HEK293T (cell line): Measurements from ENCODE around the gene STIM1.

Experiments used
- CTCF ChIA-PET: fragments of 350-600 bp; formaldehyde crosslinking; extraction: SDS; loops from one replicate; lab custom pipeline; 2021; ENCODE audit warnings: antibody characterized with exemption, inconsistent platforms; lab: Yijun Ruan, JAX
- POLR2A ChIA-PET: fragments of 350-600 bp; formaldehyde crosslinking; extraction: SDS; loops from one replicate; lab custom pipeline; 2020; ENCODE audit warnings: antibody characterized with exemption, inconsistent platforms; lab: Yijun Ruan, JAX
- DNase-seq: peaks from one replicate; pipeline ENCODE4 v3.0.0; 2012; ENCODE audit warnings: mixed read lengths; ENCODE audit errors: extremely low spot score
- ARNT ChIP-seq: fragments of 450-650 bp; IDR thresholded peaks from 2 replicates; pipeline ENCODE4 v1.6.1; 2017; ENCODE audit warnings: mild to moderate bottlenecking
- BHLHE40 ChIP-seq: fragments of 450-650 bp; IDR thresholded peaks from 2 replicates; pipeline ENCODE4 v1.6.1; 2016; ENCODE audit warnings: mild to moderate bottlenecking, moderate library complexity, borderline replicate concordance
- CTBP1 ChIP-seq: fragments of 450-650 bp; IDR thresholded peaks from 2 replicates; pipeline ENCODE4 v1.6.1; 2016; ENCODE audit warnings: borderline replicate concordance
- ELF4 ChIP-seq: fragments of 450-650 bp; IDR thresholded peaks from 2 replicates; pipeline ENCODE4 v1.6.1; 2017; ENCODE audit warnings: antibody characterized with exemption
- FOXA1 ChIP-seq: fragments of 450-650 bp; IDR thresholded peaks from 2 replicates; pipeline ENCODE4 v1.6.1; 2016; ENCODE audit warnings: mild to moderate bottlenecking
- FOXK2 ChIP-seq: fragments of 450-650 bp; IDR thresholded peaks from 2 replicates; pipeline ENCODE4 v1.6.1; 2016; ENCODE audit warnings: mild to moderate bottlenecking
- FOXM1 ChIP-seq: fragments of 450-650 bp; IDR thresholded peaks from 2 replicates; pipeline ENCODE4 v1.6.1; 2017; ENCODE audit warnings: mild to moderate bottlenecking, borderline replicate concordance
- HDGF ChIP-seq: fragments of 450-650 bp; IDR thresholded peaks from 2 replicates; pipeline ENCODE4 v1.6.1; 2017; ENCODE audit warnings: antibody characterized with exemption, borderline replicate concordance
- L3MBTL2 ChIP-seq: fragments of 450-650 bp; conservative IDR thresholded peaks from 2 replicates; pipeline ENCODE4 v1.6.1; 2016; ENCODE audit warnings: mild to moderate bottlenecking
- LEF1 ChIP-seq: fragments of 450-650 bp; IDR thresholded peaks from 2 replicates; pipeline ENCODE4 v1.6.1; 2017; ENCODE audit warnings: mild to moderate bottlenecking, borderline replicate concordance
- NFRKB ChIP-seq: fragments of 450-650 bp; IDR thresholded peaks from 2 replicates; pipeline ENCODE4 v1.6.1; 2016; ENCODE audit warnings: mild to moderate bottlenecking, moderate library complexity
- PKNOX1 ChIP-seq: fragments of 450-650 bp; IDR thresholded peaks from 2 replicates; pipeline ENCODE4 v1.6.1; 2016
- SP1 ChIP-seq: fragments of 450-650 bp; IDR thresholded peaks from 2 replicates; pipeline ENCODE4 v1.6.1; 2017
- SUZ12 ChIP-seq: fragments of 450-650 bp; IDR thresholded peaks from 2 replicates; pipeline ENCODE4 v1.6.1; 2016; ENCODE audit warnings: mild to moderate bottlenecking
- TARDBP ChIP-seq: fragments of 450-650 bp; IDR thresholded peaks from 2 replicates; pipeline ENCODE4 v1.6.1; 2016
- ZNF384 ChIP-seq: fragments of 450-650 bp; IDR thresholded peaks from 2 replicates; pipeline ENCODE4 v1.6.1; 2016

The STIM1 gene

GRCh38 chr11:4030197-4030596, 174.7 kb downstream of the STIM1 start:
- TF ChIP-seq FOXA1: no peak
- no peak for TF ChIP-seq ARNT
- no peak for TF ChIP-seq HDGF
- TF ChIP-seq ZNF384: no peak
- TF ChIP-seq LEF1: no peak
- CTCF ChIA-PET: interaction anchor here (0.7 kb wide), 1 partner anchor 171 kb away, joined by 5 read pairs; no protein-coding TSS in a partner anchor
- DNase-seq: no peak
- POLR2A ChIA-PET: no interaction called here

GRCh38 chr11:4032097-4032496, 176.6 kb downstream of the STIM1 start:
- ChIA-PET CTCF (interaction anchor here (0.7 kb wide), 1 partner anchor 23 kb away, joined by 3 read pairs; no protein-coding TSS in a partner anchor), POLR2A (no interaction called here)
- TF ChIP-seq SP1 (no peak), SUZ12 (no peak), NFRKB (no peak)
- no peak for DNase-seq

- ChIA-PET POLR2A (no interaction called here), CTCF (no interaction called here)
- DNase-seq: no peak
- TF ChIP-seq ELF4: no peak
- TF ChIP-seq ARNT: no peak
- no peak for TF ChIP-seq FOXM1
- TF ChIP-seq CTBP1: no peak
- TF ChIP-seq FOXA1: no peak
- TF ChIP-seq LEF1: no peak
- TF ChIP-seq L3MBTL2: no peak
- TF ChIP-seq PKNOX1: no peak
- no peak for TF ChIP-seq BHLHE40
- no peak for TF ChIP-seq FOXK2
- no peak for TF ChIP-seq NFRKB
- TF ChIP-seq TARDBP: no peak
- no peak for TF ChIP-seq SP1
These were observed 180.5 kb downstream of the STIM1 start for GRCh38 chr11:4035985-4036384.

- ChIA-PET POLR2A (no interaction called here), CTCF (no interaction called here)
- DNase-seq: no peak
- TF ChIP-seq SUZ12 (no peak), ELF4 (no peak), FOXA1 (no peak)
These were observed 183.5 kb downstream of the STIM1 start for GRCh38 chr11:4039011-4039410.

GRCh38 chr11:4040461-4040860, 185.0 kb downstream of the STIM1 start:
- no peak for DNase-seq
- CTCF ChIA-PET: no interaction called here
- TF ChIP-seq FOXA1 (no peak), BHLHE40 (no peak), FOXM1 (no peak), LEF1 (no peak), ELF4 (no peak), ZNF384 (no peak), FOXK2 (no peak), SP1 (no peak), CTBP1 (no peak), TARDBP (no peak), HDGF (no peak), NFRKB (no peak), SUZ12 (no peak)
- POLR2A ChIA-PET: no interaction called here

GRCh38 chr11:4041731-4042391, 186.4 kb downstream of the STIM1 start:
- ChIA-PET POLR2A (no interaction called here), CTCF (interaction anchor here (0.6 kb wide), 1 partner anchor 17 kb away, joined by 3 read pairs; no protein-coding TSS in a partner anchor)
- DNase-seq: no peak
- TF ChIP-seq PKNOX1 (no peak), NFRKB (no peak), SUZ12 (no peak), LEF1 (no peak), HDGF (no peak), FOXA1 (no peak)

GRCh38 chr11:4044976-4045646, 189.6 kb downstream of the STIM1 start:
- DNase-seq: no peak
- ChIA-PET POLR2A (no interaction called here), CTCF (no interaction called here)
- TF ChIP-seq LEF1: no peak
- no peak for TF ChIP-seq ELF4
- TF ChIP-seq FOXM1: no peak
- TF ChIP-seq PKNOX1: no peak
- no peak for TF ChIP-seq HDGF
- TF ChIP-seq CTBP1: no peak
- no peak for TF ChIP-seq SUZ12
- TF ChIP-seq TARDBP: no peak
- TF ChIP-seq BHLHE40: no peak
- no peak for TF ChIP-seq ARNT
- TF ChIP-seq SP1: no peak
- no peak for TF ChIP-seq L3MBTL2
- no peak for TF ChIP-seq FOXA1
- TF ChIP-seq ZNF384: no peak
- no peak for TF ChIP-seq FOXK2
- no peak for TF ChIP-seq NFRKB
